Panc1 (cell line): ENCODE measurements around the gene MEF2D.

Source experiments
- CTCF ChIP-seq: fragments of 450-650 bp; IDR thresholded peaks from 2 replicates; pipeline ENCODE4 v1.5.1; 2017; ENCODE audit warnings: mild to moderate bottlenecking
- POLR2AphosphoS5 ChIP-seq: IDR thresholded peaks from 2 replicates; pipeline ENCODE4 v1.6.1; 2012; ENCODE audit warnings: mild to moderate bottlenecking, low read depth, low read length, moderate library complexity
- SIN3A ChIP-seq: IDR thresholded peaks from 2 replicates; pipeline ENCODE4 v1.6.1; 2012; ENCODE audit warnings: low read depth, mild to moderate bottlenecking, low read length, moderate library complexity, borderline replicate concordance; ENCODE audit not compliant: insufficient read depth
- TCF7L2 ChIP-seq: IDR thresholded peaks from 2 replicates; pipeline ENCODE4 v1.6.1; 2011; ENCODE audit warnings: mild to moderate bottlenecking, low read depth, low read length, inconsistent platforms

GRCh38 chr1:156491151-156491949 lies 9.2 kb downstream of the MEF2D start:
- no peak for TF ChIP-seq CTCF
- no peak for TF ChIP-seq TCF7L2
- no peak for TF ChIP-seq SIN3A
- no peak for TF ChIP-seq POLR2AphosphoS5
